ENCODE results near the gene SLCO1C1.
"Not testable (repeated sequence)": the region's sequence is repeated elsewhere in the genome, so short reads cannot be mapped to it uniquely, and the experiment has no call there.

The SLCO1C1 gene, protein sequence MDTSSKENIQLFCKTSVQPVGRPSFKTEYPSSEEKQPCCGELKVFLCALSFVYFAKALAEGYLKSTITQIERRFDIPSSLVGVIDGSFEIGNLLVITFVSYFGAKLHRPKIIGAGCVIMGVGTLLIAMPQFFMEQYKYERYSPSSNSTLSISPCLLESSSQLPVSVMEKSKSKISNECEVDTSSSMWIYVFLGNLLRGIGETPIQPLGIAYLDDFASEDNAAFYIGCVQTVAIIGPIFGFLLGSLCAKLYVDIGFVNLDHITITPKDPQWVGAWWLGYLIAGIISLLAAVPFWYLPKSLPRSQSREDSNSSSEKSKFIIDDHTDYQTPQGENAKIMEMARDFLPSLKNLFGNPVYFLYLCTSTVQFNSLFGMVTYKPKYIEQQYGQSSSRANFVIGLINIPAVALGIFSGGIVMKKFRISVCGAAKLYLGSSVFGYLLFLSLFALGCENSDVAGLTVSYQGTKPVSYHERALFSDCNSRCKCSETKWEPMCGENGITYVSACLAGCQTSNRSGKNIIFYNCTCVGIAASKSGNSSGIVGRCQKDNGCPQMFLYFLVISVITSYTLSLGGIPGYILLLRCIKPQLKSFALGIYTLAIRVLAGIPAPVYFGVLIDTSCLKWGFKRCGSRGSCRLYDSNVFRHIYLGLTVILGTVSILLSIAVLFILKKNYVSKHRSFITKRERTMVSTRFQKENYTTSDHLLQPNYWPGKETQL

GRCh38 chr12:20695232-20695631 is at the start of gene SLCO1C1:
Gene SLCO1C1, plus strand, starts transcription at chr12:20695332. Its CDS starts 4,245 bp downstream, at chr12:20699577.
- DNase-seq = no peak

DNA sequence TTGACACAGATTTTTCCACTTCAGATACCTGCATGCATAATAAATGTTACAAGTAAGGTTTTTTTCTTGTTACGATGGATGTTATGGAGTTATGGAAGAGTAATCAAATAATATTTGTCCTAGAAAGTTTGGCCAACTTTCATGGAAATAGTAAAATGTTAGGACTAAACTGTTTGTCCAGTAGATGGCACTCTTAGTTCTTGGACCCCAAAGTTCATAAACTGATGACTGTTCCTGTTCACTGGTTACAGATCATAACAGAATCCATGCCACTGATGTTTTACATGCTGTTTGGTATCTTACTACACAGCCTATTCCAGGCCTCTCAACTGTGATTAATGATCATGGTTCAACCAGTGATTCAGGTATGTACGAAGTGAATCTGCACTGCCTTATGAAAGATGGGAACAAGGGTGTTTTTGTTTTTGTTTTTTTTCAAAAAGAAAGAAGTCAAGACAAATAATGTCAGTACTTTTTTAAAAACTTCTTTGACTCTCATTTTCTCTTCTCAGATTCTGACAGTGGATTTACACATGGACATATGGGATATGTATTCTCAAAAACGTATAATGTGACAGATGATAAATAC is 48.8 kb upstream of the SLCO1C1 start:
- peak; percentile 54 for DNase-seq

- no peak for DNase-seq
Observed at GRCh38 chr12:20653871-20654270, 41.3 kb upstream of the SLCO1C1 start.

- no peak for DNase-seq
Observed at GRCh38 chr12:20656600-20656999, 38.5 kb upstream of the SLCO1C1 start.

DNA sequence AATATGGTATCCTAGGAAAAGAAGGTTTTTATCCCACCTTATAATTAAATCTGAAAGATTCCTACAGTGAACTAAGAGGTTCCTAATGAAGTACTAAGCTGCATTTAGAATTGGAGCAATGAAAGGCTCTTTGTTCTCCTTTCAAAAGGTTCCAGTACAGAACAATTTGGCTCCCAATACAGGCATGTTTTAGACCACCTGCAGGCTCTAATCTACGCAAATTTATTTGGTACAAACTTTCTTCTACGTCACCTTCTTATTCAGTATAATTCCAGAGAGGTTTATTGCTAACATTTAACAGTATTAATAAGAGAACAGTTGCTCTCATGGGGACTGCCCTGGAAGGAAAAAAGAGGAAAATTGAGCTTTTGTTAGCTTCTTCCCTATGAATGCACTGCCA is 37.6 kb upstream of the SLCO1C1 start:
- no peak for DNase-seq

DNA sequence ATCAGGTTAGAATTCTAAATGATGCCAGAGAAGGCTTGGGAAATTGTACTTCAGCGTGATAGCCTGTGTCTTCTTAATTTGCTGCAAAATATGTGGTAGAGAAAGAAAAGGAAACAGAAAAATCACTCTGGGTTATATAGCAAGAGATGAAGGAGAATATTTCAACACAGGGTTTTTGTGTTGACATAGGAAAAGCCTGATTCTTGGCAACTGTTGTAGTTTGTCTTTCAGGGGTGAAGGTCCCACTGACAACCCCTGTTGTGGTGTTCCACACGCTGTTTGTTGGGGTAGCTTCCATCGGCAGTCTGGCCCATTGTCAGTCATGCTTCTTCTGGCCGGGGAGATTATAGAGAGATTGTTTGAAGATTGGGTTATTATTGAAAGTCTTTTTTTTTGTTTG is 13.8 kb upstream of the SLCO1C1 start:
- DNase-seq = no peak

DNA sequence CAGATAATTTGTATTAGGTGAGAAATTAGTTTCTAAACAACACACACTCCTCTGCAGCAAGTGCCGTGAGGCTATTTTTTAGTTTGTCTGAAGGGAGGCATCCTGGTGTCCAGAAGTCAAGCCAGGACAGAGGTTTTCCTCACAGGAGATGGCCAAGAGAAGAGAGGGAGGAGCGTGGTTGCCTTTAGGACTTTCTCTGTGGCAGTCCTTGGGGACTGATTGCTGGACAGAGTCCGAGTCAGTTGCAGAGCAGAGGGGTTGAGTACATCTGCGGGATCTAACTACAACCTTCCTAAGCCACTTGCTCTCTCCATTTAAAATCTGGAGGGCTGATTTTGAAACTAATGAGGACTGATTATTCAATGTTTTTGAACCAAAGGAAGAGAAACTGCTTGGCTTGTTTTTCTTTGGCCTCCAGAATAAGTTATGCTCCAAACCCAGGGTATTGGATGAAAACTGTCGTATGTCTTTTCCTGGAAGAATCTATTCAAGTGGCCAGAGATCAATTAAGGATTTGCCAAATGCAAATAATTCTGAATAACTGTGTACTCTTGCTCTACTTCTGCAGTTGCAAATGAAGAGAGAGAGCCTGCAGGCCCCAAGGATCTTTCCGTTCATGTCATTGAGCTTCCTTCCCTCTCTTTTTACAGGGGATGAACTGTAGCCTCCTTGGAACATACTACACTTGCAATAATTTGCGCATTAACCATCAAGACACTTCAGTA is 1.2 kb downstream of the SLCO1C1 start:
- no peak for DNase-seq

GRCh38 chr12:20701106-20701505 is 6.0 kb downstream of the SLCO1C1 start:
- no peak for DNase-seq

DNA sequence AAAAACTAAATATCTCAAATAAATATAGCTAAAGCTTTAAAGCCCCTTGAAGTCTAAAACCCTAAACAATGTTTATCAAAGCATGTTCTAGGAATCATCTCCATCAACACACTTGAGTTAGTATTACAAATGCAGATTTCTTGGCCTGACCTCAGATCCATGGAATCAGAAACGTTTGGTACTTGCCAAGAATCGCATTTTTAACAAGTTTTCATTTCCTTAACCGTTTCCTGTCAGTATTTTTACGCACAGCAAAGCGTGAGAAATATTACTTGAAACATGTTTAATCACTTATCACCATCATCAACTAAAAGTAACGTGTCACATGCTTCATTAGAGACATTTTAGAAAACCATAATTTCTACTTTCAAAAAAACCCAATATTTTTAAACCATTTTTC is 9.7 kb downstream of the SLCO1C1 start:
- no peak for DNase-seq

DNA sequence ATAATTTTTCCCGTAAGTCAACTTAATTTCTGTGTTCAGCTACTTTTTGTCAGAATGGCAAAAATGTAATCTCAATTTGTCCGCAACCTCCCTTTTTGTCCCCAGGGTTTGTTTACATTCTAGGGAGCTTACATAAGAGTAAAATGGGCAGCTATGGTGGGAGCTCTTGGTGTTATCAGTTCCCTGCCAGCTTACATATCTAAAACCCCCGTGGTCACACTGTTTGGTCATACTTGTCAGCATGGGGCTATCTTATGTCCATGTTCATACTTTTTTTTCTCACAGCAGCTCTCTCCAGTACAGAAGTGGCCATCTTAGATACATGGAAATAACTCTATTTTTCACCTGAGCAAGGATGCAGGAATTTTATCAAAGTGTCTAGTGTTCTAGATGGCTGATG is 16.7 kb downstream of the SLCO1C1 start:
- DNase-seq = no peak

GRCh38 chr12:20716037-20716436 is 20.9 kb downstream of the SLCO1C1 start:
- DNase-seq = no peak

- DNase-seq = no peak
Observed at GRCh38 chr12:20716985-20717384, 21.9 kb downstream of the SLCO1C1 start.

GRCh38 chr12:20718294-20718693 is 23.2 kb downstream of the SLCO1C1 start:
- DNase-seq = no peak

DNA sequence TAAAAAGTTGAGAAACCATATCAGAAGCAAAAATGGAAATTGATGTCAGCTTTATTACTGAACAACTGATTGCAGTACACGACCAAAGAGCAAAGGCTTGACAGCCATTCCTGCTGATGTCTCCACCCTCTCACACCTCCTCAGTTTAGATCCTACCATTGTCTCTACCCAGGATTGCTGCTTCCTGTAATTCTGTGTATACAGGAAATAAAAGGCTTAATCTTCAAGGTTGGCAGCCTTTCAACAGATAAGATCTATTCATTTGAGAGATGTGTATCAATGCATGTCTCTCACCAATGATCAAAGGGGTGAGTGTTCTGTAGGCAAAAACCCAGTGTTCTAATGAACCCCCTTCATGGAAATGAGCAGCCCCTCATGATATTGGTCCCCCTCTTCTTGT is 27.0 kb downstream of the SLCO1C1 start:
- no peak for DNase-seq

- no peak for DNase-seq
Observed at GRCh38 chr12:20731274-20731673, 36.1 kb downstream of the SLCO1C1 start.

- no peak for DNase-seq
Observed at GRCh38 chr12:20740972-20741371, 45.8 kb downstream of the SLCO1C1 start.

DNA sequence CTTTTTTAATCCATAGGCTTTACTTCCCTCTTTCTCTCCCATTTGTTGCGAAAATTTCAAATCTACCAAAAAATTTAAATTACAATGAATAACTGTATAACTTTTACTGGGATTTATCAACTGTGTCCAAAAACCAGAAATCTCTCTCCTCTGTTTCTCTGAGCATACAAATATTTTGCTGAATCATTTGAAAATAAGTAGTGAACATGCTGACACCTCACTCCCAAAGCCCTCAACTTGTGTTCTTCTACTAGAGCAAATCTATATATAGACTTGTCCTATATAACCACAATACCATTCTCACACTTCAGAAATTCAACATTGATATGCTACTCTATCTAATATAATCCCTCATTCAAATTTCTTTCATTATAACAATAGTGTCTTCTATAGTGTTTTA is 53.1 kb downstream of the SLCO1C1 start:
- no peak for DNase-seq

DNA sequence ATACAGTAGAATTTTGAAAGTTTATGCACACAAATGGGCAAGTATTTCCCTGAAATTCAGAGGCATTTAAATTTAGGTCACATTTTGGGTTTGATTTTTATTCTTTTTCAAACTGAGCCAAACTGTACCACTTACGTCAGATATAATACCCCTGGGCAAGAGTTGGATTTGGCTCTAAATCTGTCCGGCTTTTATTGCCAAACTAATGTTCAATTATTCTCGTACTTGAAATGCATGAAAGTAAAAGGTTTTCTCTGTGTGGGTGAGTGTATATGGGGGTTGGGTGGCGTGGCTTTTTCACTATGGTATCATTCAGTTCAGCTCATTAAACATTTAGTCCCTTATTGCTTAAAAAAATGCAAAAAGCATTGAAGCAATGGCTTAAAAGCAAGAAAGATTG is 55.9 kb downstream of the SLCO1C1 start:
- no peak for DNase-seq

GRCh38 chr12:20777420-20777819 is 82.3 kb downstream of the SLCO1C1 start:
- no peak for DNase-seq

GRCh38 chr12:20778969-20779368 is 83.8 kb downstream of the SLCO1C1 start:
- no peak for DNase-seq

DNA sequence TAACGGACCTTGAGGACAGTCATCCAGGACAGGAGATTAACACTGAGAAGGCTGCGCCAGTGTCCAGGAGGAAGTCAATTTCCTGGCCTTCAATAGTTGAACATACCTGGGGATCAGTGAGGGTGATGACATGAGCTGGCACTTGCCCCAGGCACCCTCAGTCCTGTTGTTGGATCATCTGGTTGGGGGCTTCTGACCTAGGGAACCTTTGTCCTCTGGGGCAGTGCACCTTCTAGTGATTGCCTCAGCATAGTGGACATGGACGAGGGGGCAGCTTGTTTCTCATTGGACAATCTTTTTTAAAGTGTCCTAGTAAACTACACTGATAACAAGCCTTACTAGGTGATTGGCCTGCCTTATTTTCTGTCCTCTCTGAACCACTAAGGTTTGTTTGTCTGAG is 84.8 kb downstream of the SLCO1C1 start:
- not testable (repeated sequence) for DNase-seq

DNA sequence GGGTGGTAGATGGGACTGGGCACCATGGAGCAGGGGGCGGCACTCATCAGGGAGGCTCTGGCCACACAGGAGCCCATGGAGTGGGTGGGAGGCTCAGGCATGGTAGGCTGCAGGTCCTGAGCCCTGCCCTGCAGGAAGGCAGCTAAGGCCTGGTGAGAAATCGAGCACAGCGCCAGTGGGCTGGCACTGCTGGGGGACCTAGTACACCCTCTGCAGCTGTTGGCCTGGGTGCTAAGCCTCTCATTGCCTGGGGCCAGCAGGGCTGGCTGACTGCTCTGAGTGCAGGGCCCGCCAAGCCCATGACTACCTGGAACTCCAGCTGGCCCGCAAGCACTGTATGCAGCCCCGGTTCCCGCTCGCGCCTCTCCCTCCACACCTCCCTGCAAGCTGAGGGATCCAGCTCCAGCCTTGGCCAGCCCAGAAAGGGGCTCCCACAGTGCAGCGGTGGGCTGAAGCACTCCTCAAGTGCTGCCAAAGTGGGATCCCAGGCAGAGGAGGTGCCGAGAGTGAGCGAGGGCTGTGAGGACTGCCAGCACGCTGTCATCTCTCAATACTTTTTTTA is 88.7 kb downstream of the SLCO1C1 start:
- DNase-seq = not testable (repeated sequence)

DNA sequence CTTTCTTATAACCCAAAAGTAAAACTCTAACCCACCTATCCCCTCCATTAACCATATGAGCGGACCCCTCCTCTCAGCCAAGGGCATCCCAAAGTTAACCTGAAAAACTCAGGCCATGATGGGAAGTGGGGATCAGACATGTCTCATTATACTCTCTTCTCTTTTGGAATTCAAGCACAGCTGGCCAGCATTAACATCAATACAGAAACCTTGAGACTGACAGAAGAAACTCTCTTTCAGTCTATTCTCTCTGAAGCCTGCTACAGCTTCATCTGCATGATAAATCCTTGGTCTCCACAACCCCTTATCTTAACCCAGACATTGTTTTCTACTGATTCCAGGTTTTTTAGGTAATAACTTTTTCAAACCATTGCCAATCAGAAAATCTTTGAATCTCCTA is 97.8 kb downstream of the SLCO1C1 start:
- no peak for DNase-seq
